Esophagus (tissue), 2 donors: ENCODE data around the gene RNF208. TPM values are rescaled to one million over a fixed set of nuclear protein-coding genes. Genes with fewer than 3 reads are reported as not detected.

Source experiments
- H3K27ac ChIP-seq, 2 donors: one replicate each; pipeline ENCODE4 v1.5.1; 2013; ENCODE audit warnings: low read depth in 2 of 2, mild to moderate bottlenecking in 2 of 2, inconsistent platforms in 1 of 2, low read length in 1 of 2, moderate library complexity in 1 of 2
- H3K27me3 ChIP-seq, 2 donors: one replicate each; pipeline ENCODE4 v1.6.1; 2013; ENCODE audit warnings: low read length in 2 of 2, control low read depth in 1 of 2, mild to moderate bottlenecking in 1 of 2; ENCODE audit not compliant: insufficient read depth in 2 of 2, control insufficient read depth in 1 of 2
- H3K36me3 ChIP-seq, 2 donors: one replicate each; pipeline ENCODE4 v1.6.1; 2013; ENCODE audit warnings: low read length in 1 of 2; ENCODE audit not compliant: control insufficient read depth in 2 of 2, insufficient read depth in 2 of 2
- H3K4me1 ChIP-seq, 2 donors: one replicate each; pipeline ENCODE4 v1.6.1; 2013; ENCODE audit warnings: low read length in 1 of 2; ENCODE audit not compliant: control insufficient read depth in 2 of 2, insufficient read depth in 2 of 2
- H3K4me3 ChIP-seq, 2 donors: one replicate each; pipeline ENCODE4 v1.5.1; 2013; ENCODE audit warnings: low read length in 2 of 2, mild to moderate bottlenecking in 2 of 2, low read depth in 1 of 2, moderate library complexity in 1 of 2
- H3K9me3 ChIP-seq, 2 donors: one replicate each; pipeline ENCODE4 v1.6.1; 2013; ENCODE audit warnings: mild to moderate bottlenecking in 2 of 2, low read depth in 1 of 2, low read length in 1 of 2, moderate library complexity in 1 of 2; ENCODE audit not compliant: control insufficient read depth in 2 of 2, insufficient read depth in 1 of 2
- WGBS, 2 donors: extraction: QIAGEN DNeasy Blood & Tissue Kit; methylation state at CpG; one replicate each; pipeline ENCODE4 v1.1.7; 2013; 5-methylcytosine and 5-hydroxymethylcytosine counted together
- polyA plus RNA-seq, 2 donors: library from polyadenylated mRNA; stranded (reverse); fragments of 200-250 nt; gene quantifications; one replicate each; pipeline ENCODE4 v1.2.3, GENCODE V29; 2013
- donor health status: healthy with polysubstance abuse.
- donor health status: Bipolar disorder and iron deficiency.

The RNF208 gene
- polyA plus RNA-seq, 2 donors: 13.3 to 28.5 TPM

- Histone ChIP-seq H3K27ac (peak overlapping the region; percentile 93 to 94), H3K4me1 (peaks cover 3 to 21% of the 10 kb centered on the region in 2 donors), H3K36me3 (peaks cover 0 to 8% of the 10 kb centered on the region in 2 donors), H3K27me3 (no peaks in the 10 kb centered on the region), H3K9me3 (no peaks in the 10 kb centered on the region), H3K4me3 (no peak overlapping the region)
- 31 to 36% methylated on average over 12 to 18 of the region's 18 CpGs for WGBS, 2 donors
These were observed 5.9 kb upstream of the RNF208 start for GRCh38 chr9:137227853-137228505.

GRCh38 chr9:137227054-137227852 is 5.2 kb upstream of the RNF208 start, which contains the start of gene RNF224:
Gene RNF224, plus strand, starts transcription at chr9:137227502. Its CDS starts 834 bp downstream, at chr9:137228336.
- H3K4me1 ChIP-seq: peaks cover 3 to 25% of the 10 kb centered on the region in 2 donors

GRCh38 chr9:137226338-137227053 is 4.5 kb upstream of the RNF208 start:
- H3K27ac ChIP-seq: peak overlapping the region; percentile 93 to 94
- H3K9me3 ChIP-seq: no peaks in the 10 kb centered on the region
- no peaks in the 10 kb centered on the region for H3K27me3 ChIP-seq
- peaks cover 0 to 8% of the 10 kb centered on the region in 2 donors for H3K36me3 ChIP-seq
- WGBS, 2 donors: 52 to 60% methylated on average over 18 of the region's 18 CpGs
- H3K4me3 ChIP-seq: peak overlapping the region; percentile 64 to 66
- peaks cover 3 to 25% of the 10 kb centered on the region in 2 donors for H3K4me1 ChIP-seq

More at GRCh38 chr9:137227054-137227852, 5.2 kb upstream of the RNF208 start, which contains the start of gene RNF224:
- Histone ChIP-seq H3K4me3 (peak within 1 kb of the TSS; percentile 64 to 66), H3K9me3 (no peaks in the 10 kb centered on the region), H3K27ac (peak within 1 kb of the TSS; percentile 93 to 94), H3K36me3 (peaks cover 0 to 8% of the 10 kb centered on the region in 2 donors), H3K27me3 (no peaks in the 10 kb centered on the region)
- WGBS, 2 donors: 22 to 28% methylated on average over 25 of the region's 25 CpGs

GRCh38 chr9:137225699-137226331 is 3.8 kb upstream of the RNF208 start:
- Histone ChIP-seq H3K27ac (peak overlapping the region; percentile 93 to 94), H3K27me3 (no peaks in the 10 kb centered on the region)

GRCh38 chr9:137224830-137225694 is 3.0 kb upstream of the RNF208 start, which contains the start of gene CYSRT1:
Gene CYSRT1, plus strand, starts transcription at chr9:137225174. Its CDS starts 448 bp downstream, at chr9:137225622.
- no peaks in the 10 kb centered on the region for H3K9me3 ChIP-seq
- peaks cover 0 to 8% of the 10 kb centered on the region in 2 donors for H3K36me3 ChIP-seq
- peak within 1 kb of the TSS; percentile 66 to 67 for H3K4me3 ChIP-seq
- peaks cover 3 to 25% of the 10 kb centered on the region in 2 donors for H3K4me1 ChIP-seq
- WGBS, 2 donors: 44 to 48% methylated on average over 22 to 23 of the region's 23 CpGs
- peak within 1 kb of the TSS; percentile 94 to 96 for H3K27ac ChIP-seq
- no peaks in the 10 kb centered on the region for H3K27me3 ChIP-seq

More at GRCh38 chr9:137225699-137226331, 3.8 kb upstream of the RNF208 start:
- Histone ChIP-seq H3K9me3 (no peaks in the 10 kb centered on the region), H3K4me1 (peaks cover 3 to 25% of the 10 kb centered on the region in 2 donors), H3K4me3 (peak overlapping the region; percentile 64 to 66), H3K36me3 (peaks cover 0 to 8% of the 10 kb centered on the region in 2 donors)
- 74 to 78% methylated on average over 20 to 21 of the region's 21 CpGs for WGBS, 2 donors

- Histone ChIP-seq H3K27ac (peak overlapping the region; percentile 96), H3K36me3 (peaks cover 0 to 18% of the 10 kb centered on the region in 2 donors), H3K4me3 (peak overlapping the region; percentile 66 to 67), H3K27me3 (no peaks in the 10 kb centered on the region), H3K4me1 (peaks cover 3 to 33% of the 10 kb centered on the region in 2 donors), H3K9me3 (no peaks in the 10 kb centered on the region)
- WGBS, 2 donors: 1% methylated on average over 62 to 63 of the region's 63 CpGs
These were observed 1.3 kb upstream of the RNF208 start for GRCh38 chr9:137223078-137223970.

GRCh38 chr9:137221506-137222111 is 431 bp downstream of the RNF208 start:
- WGBS, 2 donors: 6 to 7% methylated on average over 31 to 61 of the region's 61 CpGs

More at GRCh38 chr9:137221506-137222111, 431 bp downstream of the RNF208 start:
- Histone ChIP-seq H3K27me3 (no peaks in the 10 kb centered on the region), H3K27ac (peak overlapping the region; percentile 96), H3K36me3 (peaks cover 0 to 19% of the 10 kb centered on the region in 2 donors), H3K9me3 (no peaks in the 10 kb centered on the region), H3K4me1 (peaks cover 0 to 37% of the 10 kb centered on the region in 2 donors), H3K4me3 (peak overlapping the region; percentile 36 to 66)
